ENCODE data around the gene TRAK1. TPM values are rescaled to one million over a fixed set of nuclear protein-coding genes. Genes with fewer than 3 reads are reported as not detected.

The TRAK1 gene
- total RNA-seq, 1 donor from 2014 or later = 53.8 TPM

- Mint-ChIP-seq H3K27me3 (no peaks in the 10 kb centered on the region), H3K36me3 (ENCODE audit: insufficient read depth) (peaks cover 2% of the 10 kb centered on the region)
These were observed 75.1 kb downstream of the TRAK1 start for GRCh38 chr3:42166214-42166613.

GRCh38 chr3:42166662-42167300 lies 75.6 kb downstream of the TRAK1 start:
- peaks cover 2% of the 10 kb centered on the region for H3K36me3 Mint-ChIP-seq (ENCODE audit: insufficient read depth)
- no peak for TF ChIP-seq CTCF (IDR thresholded peaks at IDR 0.05; ENCODE audit: unreplicated experiment)
- no peaks in the 10 kb centered on the region for H3K27me3 Mint-ChIP-seq
- no peak overlapping the region for H3K4me3 Mint-ChIP-seq (ENCODE audit: low read depth)
- H3K27ac Mint-ChIP-seq = peak overlapping the region; percentile 13
- peaks cover 35% of the 10 kb centered on the region for H3K4me1 Mint-ChIP-seq (ENCODE audit: low read depth)
- no peak for DNase-seq (ENCODE audit: low spot score, unreplicated experiment)
- no peaks in the 10 kb centered on the region for H3K9me3 Mint-ChIP-seq (ENCODE audit: low read depth)

More at GRCh38 chr3:42166214-42166613, 75.1 kb downstream of the TRAK1 start:
- Mint-ChIP-seq H3K4me1 (ENCODE audit: low read depth) (peaks cover 38% of the 10 kb centered on the region), H3K9me3 (ENCODE audit: low read depth) (no peaks in the 10 kb centered on the region), H3K4me3 (ENCODE audit: low read depth) (no peak overlapping the region), H3K27ac (no peak overlapping the region)
- no peak for DNase-seq (ENCODE audit: low spot score, unreplicated experiment)
- no peak for TF ChIP-seq CTCF (IDR thresholded peaks at IDR 0.05; ENCODE audit: unreplicated experiment)

- Mint-ChIP-seq H3K27me3 (no peaks in the 10 kb centered on the region), H3K4me3 (ENCODE audit: low read depth) (no peak overlapping the region), H3K9me3 (ENCODE audit: low read depth) (no peaks in the 10 kb centered on the region), H3K36me3 (ENCODE audit: insufficient read depth) (peaks cover 2% of the 10 kb centered on the region), H3K27ac (peak overlapping the region; percentile 87), H3K4me1 (ENCODE audit: low read depth) (peaks cover 17% of the 10 kb centered on the region)
- no peak for DNase-seq (ENCODE audit: low spot score, unreplicated experiment)
- TF ChIP-seq CTCF (IDR thresholded peaks at IDR 0.05; ENCODE audit: unreplicated experiment) = no peak
These were observed 78.5 kb downstream of the TRAK1 start for GRCh38 chr3:42169579-42170120.

GRCh38 chr3:42172047-42172654 lies 81.0 kb downstream of the TRAK1 start:
- Mint-ChIP-seq H3K9me3 (ENCODE audit: low read depth) (no peaks in the 10 kb centered on the region), H3K4me3 (ENCODE audit: low read depth) (no peak overlapping the region), H3K36me3 (ENCODE audit: insufficient read depth) (no peaks in the 10 kb centered on the region), H3K4me1 (ENCODE audit: low read depth) (peaks cover 1% of the 10 kb centered on the region), H3K27ac (peak overlapping the region; percentile 46), H3K27me3 (no peaks in the 10 kb centered on the region)
- DNase-seq (ENCODE audit: low spot score, unreplicated experiment) = no peak
- TF ChIP-seq CTCF (IDR thresholded peaks at IDR 0.05; ENCODE audit: unreplicated experiment) = no peak

GRCh38 chr3:42173307-42173706 lies 82.2 kb downstream of the TRAK1 start:
- no peaks in the 10 kb centered on the region for H3K27me3 Mint-ChIP-seq
- no peaks in the 10 kb centered on the region for H3K9me3 Mint-ChIP-seq (ENCODE audit: low read depth)
- TF ChIP-seq CTCF (IDR thresholded peaks at IDR 0.05; ENCODE audit: unreplicated experiment) = no peak
- no peak for DNase-seq (ENCODE audit: low spot score, unreplicated experiment)
- no peak overlapping the region for H3K27ac Mint-ChIP-seq
- H3K4me3 Mint-ChIP-seq (ENCODE audit: low read depth) = no peak overlapping the region
- peaks cover 1% of the 10 kb centered on the region for H3K4me1 Mint-ChIP-seq (ENCODE audit: low read depth)
- peaks cover 3% of the 10 kb centered on the region for H3K36me3 Mint-ChIP-seq (ENCODE audit: insufficient read depth)
